Neural cell (in vitro differentiated cells): ENCODE data around the gene EHD1.

Experiments
- EP300 ChIP-seq: fragments of 450-650 bp; conservative IDR thresholded peaks from 2 replicates; pipeline ENCODE4 v1.6.1; 2014; ENCODE audit warnings: antibody characterized with exemption, mild to moderate bottlenecking, moderate library complexity; ENCODE audit not compliant: poor library complexity, severe bottlenecking
- MXI1 ChIP-seq: fragments of 450-650 bp; conservative IDR thresholded peaks from 2 replicates; pipeline ENCODE4 v1.6.1; 2014; ENCODE audit warnings: antibody characterized with exemption, mild to moderate bottlenecking; ENCODE audit not compliant: poor library complexity, severe bottlenecking
- POLR2AphosphoS5 ChIP-seq: IDR thresholded peaks from 2 replicates; pipeline ENCODE4 v1.6.1; 2012
- REST ChIP-seq: IDR thresholded peaks from 2 replicates; pipeline ENCODE4 v1.6.1; 2012; ENCODE audit warnings: borderline replicate concordance
- TF ChIP-seq, protein P1 (sequence below): fragments of 450-650 bp; IDR thresholded peaks from 2 replicates; pipeline ENCODE4 v1.5.1; 2014; ENCODE audit warnings: antibody characterized with exemption, mild to moderate bottlenecking, moderate library complexity; ENCODE audit not compliant: poor library complexity, severe bottlenecking

DNA sequence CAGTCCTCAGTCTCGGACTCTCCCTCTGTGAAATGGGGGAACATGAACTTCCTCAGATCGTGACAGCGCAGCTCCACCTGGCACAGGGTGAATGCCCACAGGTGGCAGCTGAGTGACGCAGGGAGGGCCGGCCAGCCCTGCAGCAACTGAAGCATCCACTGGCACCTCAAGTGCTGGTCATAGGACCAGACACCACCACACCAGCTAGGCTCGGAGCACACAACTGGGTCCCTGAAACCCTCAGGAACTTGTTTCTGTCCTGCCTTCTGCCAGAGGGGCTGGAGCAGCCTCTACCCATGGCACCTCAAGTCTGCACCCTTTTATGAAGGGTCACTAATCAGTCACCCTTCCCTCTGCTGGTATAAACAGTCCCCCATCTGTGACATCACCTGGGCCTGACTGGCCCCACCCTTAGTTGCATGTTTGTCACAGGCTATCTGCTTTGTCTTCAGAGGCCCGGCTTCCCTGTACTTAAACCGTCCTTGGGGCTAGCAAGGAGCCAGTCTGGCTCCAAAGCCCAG is 26.5 kb downstream of the EHD1 start:
- TF ChIP-seq, protein P1, sequence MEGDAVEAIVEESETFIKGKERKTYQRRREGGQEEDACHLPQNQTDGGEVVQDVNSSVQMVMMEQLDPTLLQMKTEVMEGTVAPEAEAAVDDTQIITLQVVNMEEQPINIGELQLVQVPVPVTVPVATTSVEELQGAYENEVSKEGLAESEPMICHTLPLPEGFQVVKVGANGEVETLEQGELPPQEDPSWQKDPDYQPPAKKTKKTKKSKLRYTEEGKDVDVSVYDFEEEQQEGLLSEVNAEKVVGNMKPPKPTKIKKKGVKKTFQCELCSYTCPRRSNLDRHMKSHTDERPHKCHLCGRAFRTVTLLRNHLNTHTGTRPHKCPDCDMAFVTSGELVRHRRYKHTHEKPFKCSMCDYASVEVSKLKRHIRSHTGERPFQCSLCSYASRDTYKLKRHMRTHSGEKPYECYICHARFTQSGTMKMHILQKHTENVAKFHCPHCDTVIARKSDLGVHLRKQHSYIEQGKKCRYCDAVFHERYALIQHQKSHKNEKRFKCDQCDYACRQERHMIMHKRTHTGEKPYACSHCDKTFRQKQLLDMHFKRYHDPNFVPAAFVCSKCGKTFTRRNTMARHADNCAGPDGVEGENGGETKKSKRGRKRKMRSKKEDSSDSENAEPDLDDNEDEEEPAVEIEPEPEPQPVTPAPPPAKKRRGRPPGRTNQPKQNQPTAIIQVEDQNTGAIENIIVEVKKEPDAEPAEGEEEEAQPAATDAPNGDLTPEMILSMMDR, result no peak
- TF ChIP-seq POLR2AphosphoS5 (no peak), REST (no peak), MXI1 (no peak), EP300 (no peak)
